ENCODE measurements around the gene TRIM37.

The TRIM37 gene

GRCh38 chr17:58968426-58969061 lies 138.1 kb downstream of the TRIM37 start:
- TF ChIP-seq RAD21 (IDR thresholded peaks at IDR 0.05; ENCODE audit: low read depth) (no peak), EP300 (IDR thresholded peaks at IDR 0.05; ENCODE audit: borderline replicate concordance) (no peak), CREB1 (IDR thresholded peaks at IDR 0.05; ENCODE audit: low read depth) (no peak), CEBPB (IDR thresholded peaks at IDR 0.05) (no peak), NFIC (IDR thresholded peaks at IDR 0.05) (no peak), TCF12 (IDR thresholded peaks at IDR 0.05; ENCODE audit: low read depth) (no peak), TAF1 (IDR thresholded peaks at IDR 0.05; ENCODE audit: low read depth) (no peak), YY1 (IDR thresholded peaks at IDR 0.05; ENCODE audit: low read depth) (no peak), ZBTB7A (IDR thresholded peaks at IDR 0.05; ENCODE audit: low read depth) (no peak), EGR1 (IDR thresholded peaks at IDR 0.05) (no peak), TEAD4 (IDR thresholded peaks at IDR 0.05) (no peak), REST (IDR thresholded peaks at IDR 0.05; ENCODE audit: low read depth) (no peak), FOXM1 (IDR thresholded peaks at IDR 0.05; ENCODE audit: borderline replicate concordance, low read depth) (no peak)
- TF ChIP-seq, protein P1, sequence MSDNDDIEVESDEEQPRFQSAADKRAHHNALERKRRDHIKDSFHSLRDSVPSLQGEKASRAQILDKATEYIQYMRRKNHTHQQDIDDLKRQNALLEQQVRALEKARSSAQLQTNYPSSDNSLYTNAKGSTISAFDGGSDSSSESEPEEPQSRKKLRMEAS (IDR thresholded peaks at IDR 0.05): no peak
- TF ChIP-seq, protein P2, sequence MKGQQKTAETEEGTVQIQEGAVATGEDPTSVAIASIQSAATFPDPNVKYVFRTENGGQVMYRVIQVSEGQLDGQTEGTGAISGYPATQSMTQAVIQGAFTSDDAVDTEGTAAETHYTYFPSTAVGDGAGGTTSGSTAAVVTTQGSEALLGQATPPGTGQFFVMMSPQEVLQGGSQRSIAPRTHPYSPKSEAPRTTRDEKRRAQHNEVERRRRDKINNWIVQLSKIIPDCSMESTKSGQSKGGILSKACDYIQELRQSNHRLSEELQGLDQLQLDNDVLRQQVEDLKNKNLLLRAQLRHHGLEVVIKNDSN (IDR thresholded peaks at IDR 0.05): no peak

DNA sequence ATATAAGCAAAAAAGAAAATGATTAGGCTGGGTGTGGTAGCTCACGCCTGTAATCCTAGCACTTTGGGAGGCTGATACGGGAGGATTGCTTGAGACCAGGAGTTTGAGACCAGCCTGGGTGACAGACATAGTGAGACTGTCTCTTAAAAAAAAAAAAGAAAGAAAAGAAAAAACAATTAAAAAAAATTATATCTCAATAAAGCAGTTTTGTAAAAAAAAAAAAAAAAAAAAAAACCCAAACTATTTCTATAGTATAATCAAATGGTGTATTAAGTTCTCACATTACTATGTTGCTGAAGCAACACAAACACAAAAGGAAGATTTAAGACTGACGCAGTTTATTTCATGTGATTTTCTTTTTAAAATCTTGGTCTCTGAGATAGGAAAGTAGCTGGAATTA lies 140.5 kb downstream of the TRIM37 start:
- TF ChIP-seq TCF12 (IDR thresholded peaks at IDR 0.05; ENCODE audit: low read depth): no peak
- TF ChIP-seq CREB1 (IDR thresholded peaks at IDR 0.05; ENCODE audit: low read depth): no peak
- no peak for TF ChIP-seq CEBPB (IDR thresholded peaks at IDR 0.05)
- TF ChIP-seq ZBTB7A (IDR thresholded peaks at IDR 0.05; ENCODE audit: low read depth): no peak
- TF ChIP-seq TAF1 (IDR thresholded peaks at IDR 0.05; ENCODE audit: low read depth): no peak
- TF ChIP-seq NFIC (IDR thresholded peaks at IDR 0.05): no peak
- no peak for TF ChIP-seq FOXM1 (IDR thresholded peaks at IDR 0.05; ENCODE audit: borderline replicate concordance, low read depth)
- TF ChIP-seq YY1 (IDR thresholded peaks at IDR 0.05; ENCODE audit: low read depth): no peak
- TF ChIP-seq TEAD4 (IDR thresholded peaks at IDR 0.05): no peak
- TF ChIP-seq, protein P1 (IDR thresholded peaks at IDR 0.05): no peak
- no peak for TF ChIP-seq EP300 (IDR thresholded peaks at IDR 0.05; ENCODE audit: borderline replicate concordance)
- no peak for TF ChIP-seq EGR1 (IDR thresholded peaks at IDR 0.05)
- no peak for TF ChIP-seq REST (IDR thresholded peaks at IDR 0.05; ENCODE audit: low read depth)
- TF ChIP-seq, protein P2 (IDR thresholded peaks at IDR 0.05): no peak

GRCh38 chr17:58965221-58965620 lies 141.5 kb downstream of the TRIM37 start:
- TF ChIP-seq EGR1 (IDR thresholded peaks at IDR 0.05) (no peak), EP300 (IDR thresholded peaks at IDR 0.05; ENCODE audit: borderline replicate concordance) (no peak), CEBPB (IDR thresholded peaks at IDR 0.05) (no peak), NFIC (IDR thresholded peaks at IDR 0.05) (no peak), FOXM1 (IDR thresholded peaks at IDR 0.05; ENCODE audit: borderline replicate concordance, low read depth) (no peak), RAD21 (IDR thresholded peaks at IDR 0.05; ENCODE audit: low read depth) (no peak), YY1 (IDR thresholded peaks at IDR 0.05; ENCODE audit: low read depth) (no peak), TCF12 (IDR thresholded peaks at IDR 0.05; ENCODE audit: low read depth) (no peak), CREB1 (IDR thresholded peaks at IDR 0.05; ENCODE audit: low read depth) (no peak), TEAD4 (IDR thresholded peaks at IDR 0.05) (no peak), TAF1 (IDR thresholded peaks at IDR 0.05; ENCODE audit: low read depth) (no peak), ZBTB7A (IDR thresholded peaks at IDR 0.05; ENCODE audit: low read depth) (no peak), REST (IDR thresholded peaks at IDR 0.05; ENCODE audit: low read depth) (no peak)
- TF ChIP-seq, protein P1 (IDR thresholded peaks at IDR 0.05): no peak
- TF ChIP-seq, protein P2 (IDR thresholded peaks at IDR 0.05): no peak

Measured in Ishikawa (cell line).